Measurements from ENCODE around the gene NFKBIE. TPM values are rescaled to one million over a fixed set of nuclear protein-coding genes. Genes with fewer than 3 reads are reported as not detected.
A peak's percentile ranks its signal among the peaks of the same experiment; 100 is the strongest.

Gene NFKBIE
- total and polyA plus RNA-seq, 2 experiments from 2014 or later: 14.0 to 16.7 TPM

DNA sequence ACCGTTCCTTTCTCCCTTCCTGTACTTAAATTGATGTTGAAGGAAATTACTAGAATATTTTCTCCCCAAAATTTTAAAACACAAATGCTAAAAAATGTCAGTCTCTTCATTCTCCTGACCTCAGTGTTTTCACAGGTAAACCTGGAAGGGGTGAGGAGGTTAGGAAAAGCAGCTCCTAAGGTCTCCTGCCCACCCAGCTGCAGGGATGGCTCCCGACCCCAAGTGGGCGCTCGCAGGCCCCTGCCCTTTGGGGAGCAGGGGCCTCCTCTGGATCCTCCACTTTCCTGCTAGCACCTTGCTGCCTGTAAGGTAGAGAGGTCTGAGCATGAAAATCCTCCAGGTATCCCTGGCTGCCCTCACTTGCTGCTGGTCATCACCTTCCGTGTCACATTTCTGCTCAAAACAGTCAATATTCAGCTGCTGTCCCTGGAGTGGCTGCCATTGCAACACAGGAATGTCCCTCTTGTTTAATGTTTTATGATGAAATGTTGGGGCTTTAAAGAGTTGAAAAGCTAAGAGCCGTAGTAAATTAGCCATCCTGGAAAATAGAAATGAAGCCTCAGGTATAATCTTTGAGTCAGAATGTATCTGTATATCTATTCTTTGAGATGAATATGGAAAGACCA, 29.3 kb downstream of the NFKBIE start:
- Histone ChIP-seq H3K36me3 (replicated peaks; ENCODE audit: insufficient read depth, low read depth) (no peaks in the 10 kb centered on the region), H3K4me2 (no peak overlapping the region), H3K27me3 (no peaks in the 10 kb centered on the region), H3K27ac (peak overlapping the region; percentile 95), H2AFZ (no peak overlapping the region), H3K4me1 (ENCODE audit: insufficient read depth) (peaks cover 24% of the 10 kb centered on the region), H3K79me2 (no peaks in the 10 kb centered on the region), H3K9me2 (replicated peaks; ENCODE audit: insufficient read depth) (no peaks in the 10 kb centered on the region), H4K20me1 (ENCODE audit: insufficient read depth, poor library complexity, severe bottlenecking) (no peaks in the 10 kb centered on the region), H3K9me3 (ENCODE audit: low read depth) (no peaks in the 10 kb centered on the region), H3K4me3 (no peak overlapping the region)
- WGBS (ENCODE audit: low lambda C conversion rate, missing lambda C conversion rate): 91% methylated on average over 6 of the region's 6 CpGs
- no peak for DNase-seq (ENCODE audit: low spot score)
- TF ChIP-seq EZH2phosphoT487 (IDR thresholded peaks at IDR 0.05; ENCODE audit: low read depth, severe bottlenecking, unreplicated experiment) (no peak), EZH2 (IDR thresholded peaks at IDR 0.05; ENCODE audit: borderline replicate concordance) (no peak)
- TF ChIP-seq, protein P1, sequence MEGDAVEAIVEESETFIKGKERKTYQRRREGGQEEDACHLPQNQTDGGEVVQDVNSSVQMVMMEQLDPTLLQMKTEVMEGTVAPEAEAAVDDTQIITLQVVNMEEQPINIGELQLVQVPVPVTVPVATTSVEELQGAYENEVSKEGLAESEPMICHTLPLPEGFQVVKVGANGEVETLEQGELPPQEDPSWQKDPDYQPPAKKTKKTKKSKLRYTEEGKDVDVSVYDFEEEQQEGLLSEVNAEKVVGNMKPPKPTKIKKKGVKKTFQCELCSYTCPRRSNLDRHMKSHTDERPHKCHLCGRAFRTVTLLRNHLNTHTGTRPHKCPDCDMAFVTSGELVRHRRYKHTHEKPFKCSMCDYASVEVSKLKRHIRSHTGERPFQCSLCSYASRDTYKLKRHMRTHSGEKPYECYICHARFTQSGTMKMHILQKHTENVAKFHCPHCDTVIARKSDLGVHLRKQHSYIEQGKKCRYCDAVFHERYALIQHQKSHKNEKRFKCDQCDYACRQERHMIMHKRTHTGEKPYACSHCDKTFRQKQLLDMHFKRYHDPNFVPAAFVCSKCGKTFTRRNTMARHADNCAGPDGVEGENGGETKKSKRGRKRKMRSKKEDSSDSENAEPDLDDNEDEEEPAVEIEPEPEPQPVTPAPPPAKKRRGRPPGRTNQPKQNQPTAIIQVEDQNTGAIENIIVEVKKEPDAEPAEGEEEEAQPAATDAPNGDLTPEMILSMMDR (IDR thresholded peaks at IDR 0.05; ENCODE audit: poor library complexity): no peak

DNA sequence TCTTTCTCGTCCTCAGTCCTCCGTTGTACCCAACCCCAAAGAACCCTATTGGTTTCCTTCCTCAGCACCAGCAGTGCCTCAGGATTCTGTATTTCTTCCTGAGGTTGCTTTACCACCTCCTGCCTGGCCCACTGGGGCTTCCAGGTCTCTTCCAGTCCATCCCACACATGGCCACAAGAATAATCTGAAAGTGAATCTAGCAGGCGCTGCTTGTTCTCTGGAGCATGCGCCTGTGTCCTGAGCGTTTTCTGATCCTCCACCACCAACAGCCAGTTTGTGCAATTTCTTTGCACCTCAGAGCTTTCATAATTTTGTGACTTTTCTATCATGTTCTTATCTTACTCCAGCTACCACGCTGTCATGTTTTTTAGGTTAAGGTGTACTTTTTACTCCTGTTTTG, 30.1 kb downstream of the NFKBIE start:
- no peaks in the 10 kb centered on the region for H3K79me2 ChIP-seq
- TF ChIP-seq EZH2phosphoT487 (IDR thresholded peaks at IDR 0.05; ENCODE audit: low read depth, severe bottlenecking, unreplicated experiment): no peak
- TF ChIP-seq, protein P1 (IDR thresholded peaks at IDR 0.05; ENCODE audit: poor library complexity): no peak
- TF ChIP-seq EZH2 (IDR thresholded peaks at IDR 0.05; ENCODE audit: borderline replicate concordance): no peak
- peak overlapping the region; percentile 4 for H3K4me2 ChIP-seq
- no peaks in the 10 kb centered on the region for H3K27me3 ChIP-seq
- no peaks in the 10 kb centered on the region for H3K9me2 ChIP-seq (replicated peaks; ENCODE audit: insufficient read depth)
- H3K36me3 ChIP-seq (replicated peaks; ENCODE audit: insufficient read depth, low read depth): no peaks in the 10 kb centered on the region
- no peaks in the 10 kb centered on the region for H4K20me1 ChIP-seq (ENCODE audit: insufficient read depth, poor library complexity, severe bottlenecking)
- H2AFZ ChIP-seq: no peak overlapping the region
- 71% methylated on average over 6 of the region's 6 CpGs for WGBS (ENCODE audit: low lambda C conversion rate, missing lambda C conversion rate)
- H3K9me3 ChIP-seq (ENCODE audit: low read depth): no peaks in the 10 kb centered on the region
- no peak for DNase-seq (ENCODE audit: low spot score)
- H3K4me1 ChIP-seq (ENCODE audit: insufficient read depth): peaks cover 24% of the 10 kb centered on the region
- H3K4me3 ChIP-seq: no peak overlapping the region
- H3K27ac ChIP-seq: peak overlapping the region; percentile 65

DNA sequence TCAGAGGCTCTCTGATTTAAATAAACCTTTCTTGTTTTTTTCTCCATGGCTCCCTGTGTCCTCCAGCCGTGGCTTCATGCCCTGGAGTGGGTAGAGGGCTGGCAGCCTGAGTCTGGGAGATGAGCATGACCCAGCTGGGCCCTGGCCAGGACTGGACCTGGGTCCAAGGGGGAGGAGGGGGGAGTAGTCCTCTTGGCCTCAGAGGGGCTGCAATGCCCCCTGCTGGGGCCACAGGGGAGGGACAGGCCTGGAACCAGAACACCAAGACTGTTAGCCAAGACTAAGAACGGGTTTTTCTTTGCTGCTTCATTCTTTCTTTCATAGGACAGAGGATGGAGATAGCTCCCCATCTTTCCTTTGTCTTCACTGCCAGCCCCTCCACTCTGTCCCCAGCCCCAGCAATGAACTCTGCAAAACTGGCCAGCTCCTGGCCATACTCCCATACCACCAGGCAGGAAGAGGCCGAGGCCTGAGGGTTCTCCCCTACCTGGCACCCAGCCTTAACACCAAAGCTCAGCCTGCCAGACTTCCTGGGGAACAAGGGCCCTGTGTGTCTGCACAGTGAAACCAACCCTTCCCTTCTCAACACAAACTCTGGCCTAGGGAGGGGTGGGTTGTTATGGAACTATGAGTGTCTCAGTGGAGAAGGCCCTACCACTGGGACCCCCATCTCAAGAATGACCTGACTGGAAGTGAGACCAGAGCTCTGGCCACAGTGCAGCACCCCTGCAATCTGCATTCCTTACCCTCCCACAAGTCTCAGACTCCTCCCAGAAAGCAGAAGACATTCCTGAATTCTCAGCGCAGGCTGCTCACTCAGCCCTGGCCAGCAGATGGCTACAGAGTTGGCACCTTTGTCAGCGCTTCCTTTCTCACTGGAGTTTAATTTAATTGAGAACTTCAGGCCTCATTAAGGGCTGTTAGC, 31.0 kb downstream of the NFKBIE start:
- Histone ChIP-seq H3K36me3 (replicated peaks; ENCODE audit: insufficient read depth, low read depth) (no peaks in the 10 kb centered on the region), H3K4me2 (peak overlapping the region; percentile 12), H4K20me1 (ENCODE audit: insufficient read depth, poor library complexity, severe bottlenecking) (no peaks in the 10 kb centered on the region), H3K79me2 (no peaks in the 10 kb centered on the region), H3K9me3 (ENCODE audit: low read depth) (no peaks in the 10 kb centered on the region), H3K4me3 (no peak overlapping the region), H3K9me2 (replicated peaks; ENCODE audit: insufficient read depth) (no peaks in the 10 kb centered on the region), H2AFZ (no peak overlapping the region), H3K27me3 (no peaks in the 10 kb centered on the region), H3K4me1 (ENCODE audit: insufficient read depth) (peaks cover 24% of the 10 kb centered on the region), H3K27ac (peak overlapping the region; percentile 76)
- DNase-seq (ENCODE audit: low spot score): peak; percentile 84
- TF ChIP-seq EZH2phosphoT487 (IDR thresholded peaks at IDR 0.05; ENCODE audit: low read depth, severe bottlenecking, unreplicated experiment): no peak
- TF ChIP-seq, protein P1 (IDR thresholded peaks at IDR 0.05; ENCODE audit: poor library complexity): peak; percentile 69
- 50% methylated on average over 5 of the region's 5 CpGs for WGBS (ENCODE audit: low lambda C conversion rate, missing lambda C conversion rate)

Data from hepatocyte (in vitro differentiated cells).